T47D (cell line): ENCODE measurements around the gene DENND4A.

Experiments
- DNase-seq, 2 experiments: peaks; one replicate each; pipeline versions ENCODE4 v3.0.0 to v3.0.0-alpha.2; 2011 to 2012; ENCODE audit warnings: low read depth in 1 of 2, low spot score in 1 of 2
- JUND ChIP-seq: IDR thresholded peaks from 2 replicates; pipeline ENCODE4 v1.6.1; 2012; ENCODE audit warnings: low read depth
- in situ Hi-C: cut with HindIII; loops from 2 replicates; pipeline ENCODE4 v1.10.0; 2016; ENCODE audit warnings: low sequenced_read_pairs, low pct_unique_long_range_greater_than_20kb

The DENND4A gene

DNA sequence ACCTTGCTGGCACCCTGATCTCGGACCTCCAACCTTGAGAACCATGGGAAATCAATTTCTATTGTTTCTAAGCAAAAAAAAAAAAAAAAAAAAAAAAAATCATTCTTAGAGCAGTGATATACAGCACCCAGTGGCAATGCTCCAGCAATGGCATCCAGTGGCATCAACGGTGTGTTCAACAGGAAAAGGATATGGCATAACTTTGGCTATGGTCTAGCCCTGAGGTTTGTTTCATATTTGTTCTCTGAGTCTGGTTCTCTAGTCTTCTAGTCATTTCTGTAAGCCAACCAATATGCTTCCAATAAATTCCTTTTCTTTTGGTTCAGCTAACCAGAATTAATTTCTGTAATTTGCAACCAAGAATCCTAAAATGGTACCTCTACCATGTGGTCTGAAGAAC lies 19.2 kb downstream of the DENND4A start:
- in situ Hi-C loops: no loop called here
- no peak for TF ChIP-seq JUND
- DNase-seq: no peak

DNA sequence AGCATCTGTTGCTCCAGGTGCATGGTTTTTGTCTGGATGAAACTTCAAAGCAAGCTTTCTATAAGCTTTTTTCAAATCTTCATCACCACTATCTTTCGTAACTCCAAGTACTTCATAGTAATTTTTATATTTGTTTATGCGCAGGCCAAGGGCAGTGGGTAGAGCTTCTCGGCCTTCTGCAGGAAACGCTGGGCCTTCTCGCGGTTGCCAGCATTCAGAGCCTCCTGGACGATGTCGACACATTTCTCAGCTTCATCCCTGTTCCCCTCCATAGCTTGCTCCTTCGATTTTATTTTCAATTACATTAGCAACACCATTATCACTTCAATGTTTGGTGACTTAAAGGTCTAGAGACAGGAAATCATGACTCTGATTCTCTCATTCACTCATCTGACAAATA lies 20.2 kb downstream of the DENND4A start:
- TF ChIP-seq JUND: no peak
- DNase-seq: no peak
- in situ Hi-C loops: no loop called here

GRCh38 chr15:65769482-65769881 lies 22.6 kb downstream of the DENND4A start:
- in situ Hi-C loops: no loop called here
- no peak for TF ChIP-seq JUND
- no peak for DNase-seq

GRCh38 chr15:65767895-65768294 lies 24.2 kb downstream of the DENND4A start:
- no peak for TF ChIP-seq JUND
- no peak for DNase-seq
- in situ Hi-C loops: no loop called here

DNA sequence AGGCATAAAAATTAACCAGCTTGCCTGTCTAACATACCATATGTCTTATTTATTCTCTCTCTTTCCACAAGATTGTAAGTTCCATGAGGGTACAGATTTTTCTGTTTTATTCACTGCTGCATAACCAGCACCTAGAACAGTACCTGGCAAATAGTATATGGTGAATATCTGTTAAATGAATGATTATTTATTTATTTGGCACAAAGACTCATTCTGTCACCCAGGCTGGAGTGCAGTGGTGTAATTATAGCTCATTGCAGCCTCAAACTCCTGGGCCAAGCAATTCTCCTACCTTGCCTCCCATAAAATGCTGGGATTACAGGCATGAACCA lies 24.9 kb downstream of the DENND4A start:
- in situ Hi-C loops: no loop called here
- no peak for DNase-seq
- TF ChIP-seq JUND: no peak

DNA sequence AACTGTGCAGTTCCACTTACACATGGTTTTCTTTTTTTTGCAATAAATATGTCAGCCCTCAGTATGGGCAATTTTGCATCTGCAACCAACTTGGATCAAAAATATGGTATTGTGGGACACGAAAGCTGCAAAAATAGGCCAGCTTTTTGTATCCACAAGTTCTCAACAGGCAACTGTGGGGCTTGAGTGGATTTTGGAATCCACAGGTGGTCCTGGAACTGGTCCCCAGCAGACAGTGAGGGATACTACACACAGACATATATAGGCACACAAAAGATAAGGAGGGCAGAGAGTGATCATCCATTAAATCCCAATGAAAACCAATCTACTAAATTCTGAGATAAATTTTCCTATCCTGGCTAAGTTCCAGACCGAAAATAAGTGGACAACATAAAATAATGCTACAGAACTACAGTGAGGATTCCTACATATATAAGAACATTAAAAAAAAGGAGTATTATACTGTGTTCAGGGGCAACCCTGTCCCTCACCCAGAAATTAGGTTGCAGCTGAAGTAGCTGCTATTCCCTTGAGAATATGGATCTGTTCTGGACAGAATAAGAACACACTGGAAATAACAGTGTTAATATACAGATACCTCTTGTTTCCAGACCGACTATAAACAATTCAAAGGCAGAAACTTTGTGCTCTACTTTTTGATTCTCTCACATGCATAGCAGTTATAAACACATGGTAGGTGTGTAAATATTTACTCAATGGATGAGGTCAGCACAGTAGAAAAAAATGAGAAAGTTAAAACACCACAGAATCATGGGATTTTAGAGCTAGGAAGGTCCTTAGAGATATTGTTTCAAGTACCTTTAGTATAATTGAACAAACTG lies 25.4 kb downstream of the DENND4A start:
- TF ChIP-seq JUND: no peak
- peak in 1 of 2 experiments; percentile 3 for DNase-seq
- in situ Hi-C loops: no loop called here

GRCh38 chr15:65765106-65765505 lies 27.0 kb downstream of the DENND4A start:
- DNase-seq: no peak
- TF ChIP-seq JUND: no peak
- in situ Hi-C loops: no loop called here

DNA sequence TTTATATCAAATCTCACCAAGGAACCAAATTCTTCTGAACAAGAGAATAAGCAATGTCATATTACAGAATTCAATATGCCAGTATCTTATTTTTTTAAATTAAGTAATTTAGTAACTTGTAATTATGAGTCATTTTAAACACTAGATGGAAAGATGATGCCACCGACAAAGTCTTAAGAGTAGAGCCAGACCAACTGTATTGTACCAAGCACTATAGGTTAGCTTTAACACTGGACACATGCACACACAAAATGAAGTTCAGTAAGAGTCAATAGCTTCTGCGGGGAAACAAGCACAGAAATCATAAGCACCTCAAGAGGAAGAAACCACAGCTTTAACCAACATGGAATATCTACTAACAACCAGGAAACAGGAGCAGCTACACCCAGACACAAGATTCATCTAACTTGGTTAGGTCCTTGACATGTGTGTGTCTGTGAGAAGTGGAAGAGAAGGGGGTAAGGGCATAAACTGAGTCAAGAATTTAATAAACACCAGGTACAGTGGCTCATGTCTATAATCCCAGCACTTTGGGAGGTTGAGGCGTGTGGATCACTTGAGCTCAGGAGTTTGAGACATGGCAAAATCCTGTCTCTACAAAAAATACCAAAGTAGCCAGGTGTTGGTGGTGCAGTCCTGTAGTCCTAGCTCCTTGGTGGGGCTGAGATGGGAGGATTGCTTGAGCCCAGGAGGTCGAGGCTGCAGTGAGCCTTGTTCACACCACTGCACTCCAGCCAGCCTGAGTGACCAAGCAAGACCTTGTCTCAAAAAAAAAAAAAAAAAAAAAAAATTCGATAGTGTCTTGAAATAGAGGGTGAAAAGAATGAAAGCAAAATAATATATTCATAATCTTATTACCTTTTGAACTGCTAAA lies 28.9 kb downstream of the DENND4A start:
- DNase-seq: no peak
- in situ Hi-C loops: no loop called here

DNA sequence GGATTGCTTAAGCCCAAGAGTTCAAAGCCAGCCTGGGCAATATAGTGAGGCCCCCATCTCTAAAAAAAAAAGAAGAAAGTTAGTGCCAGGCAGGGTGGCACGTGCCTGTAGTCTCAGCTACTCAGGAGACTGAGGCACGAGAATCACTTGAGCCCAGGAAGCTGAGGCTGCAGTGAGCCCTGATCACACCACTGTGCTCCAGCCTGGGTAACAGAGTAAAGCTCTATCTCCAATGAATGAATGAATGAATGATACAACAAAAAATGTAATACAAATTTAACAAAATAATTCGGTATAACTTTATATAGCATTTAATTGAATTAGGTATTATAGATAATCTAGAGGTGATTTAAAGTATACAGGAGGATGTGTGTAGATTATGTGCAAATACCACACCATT lies 29.7 kb downstream of the DENND4A start:
- TF ChIP-seq JUND: no peak
- no peak for DNase-seq
- in situ Hi-C loops: no loop called here

More for the DNA sequence above, 28.9 kb downstream of the DENND4A start:
- TF ChIP-seq JUND: no peak

- DNase-seq: no peak
- no peak for TF ChIP-seq JUND
- in situ Hi-C loops: no loop called here
Measured at GRCh38 chr15:65761210-65761926, 30.7 kb downstream of the DENND4A start.

GRCh38 chr15:65759441-65759840 lies 32.7 kb downstream of the DENND4A start:
- in situ Hi-C loops: no loop called here
- no peak for TF ChIP-seq JUND
- no peak for DNase-seq

DNA sequence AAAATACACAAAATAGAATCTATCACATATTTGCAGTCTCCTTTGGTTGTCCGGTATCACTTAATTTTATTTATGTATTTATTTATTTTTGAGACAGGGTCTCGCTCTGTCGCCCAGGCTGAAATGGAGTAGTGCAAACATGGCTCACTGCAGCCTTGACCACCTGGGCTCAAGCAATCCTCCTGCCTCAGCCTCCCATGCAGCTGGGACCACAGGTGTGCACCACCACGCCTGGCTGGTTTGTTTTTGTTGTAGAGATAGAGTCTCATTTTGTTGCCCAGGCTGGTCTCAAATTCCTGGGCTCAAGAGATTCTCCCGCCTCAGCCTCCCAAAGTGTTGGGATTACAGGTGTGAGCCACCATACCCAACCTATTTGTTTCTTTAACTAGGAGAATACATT lies 33.9 kb downstream of the DENND4A start:
- DNase-seq: no peak
- TF ChIP-seq JUND: no peak
- in situ Hi-C loops: no loop called here

DNA sequence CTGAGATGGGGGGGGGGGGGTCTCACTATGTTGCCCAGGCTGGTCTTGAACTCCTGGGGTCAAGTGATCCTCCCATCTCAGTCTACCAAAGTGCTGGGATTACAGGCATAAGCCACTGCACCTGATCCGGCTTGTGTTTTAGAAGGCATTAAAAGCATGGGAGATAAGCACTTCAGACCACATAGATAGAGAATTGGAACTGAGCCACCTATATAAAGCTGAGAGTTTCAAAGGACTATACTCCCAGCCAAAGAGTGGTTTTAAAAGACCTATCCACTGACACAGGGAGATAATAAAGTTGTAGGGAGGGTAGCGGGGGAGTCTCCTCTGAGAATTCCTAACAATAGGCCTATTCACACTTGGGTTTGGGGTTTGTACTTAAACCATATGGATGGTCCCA lies 34.8 kb downstream of the DENND4A start:
- DNase-seq: no peak
- in situ Hi-C loops: no loop called here
- TF ChIP-seq JUND: no peak
